Measurements from ENCODE around the gene DGKI.

- TF ChIP-seq NR3C1 (CRISPR knock-in tag; conservative IDR thresholded peaks at IDR 0.05; ENCODE audit: low read depth) (no peak), ATF3 (CRISPR knock-in tag; conservative IDR thresholded peaks at IDR 0.05) (no peak), MLX (CRISPR knock-in tag; IDR thresholded peaks at IDR 0.05) (no peak), MAX (CRISPR knock-in tag; IDR thresholded peaks at IDR 0.05) (no peak), JUN (CRISPR knock-in tag; IDR thresholded peaks at IDR 0.05) (no peak), ZNF121 (CRISPR knock-in tag; IDR thresholded peaks at IDR 0.05) (no peak), USF2 (CRISPR knock-in tag; IDR thresholded peaks at IDR 0.05) (no peak), CTCF (IDR thresholded peaks at IDR 0.05) (no peak), ESRRA (CRISPR knock-in tag; IDR thresholded peaks at IDR 0.05; ENCODE audit: borderline replicate concordance) (no peak)
Observed at GRCh38 chr7:137753575-137753947, 93.2 kb downstream of the DGKI start.
